Neuron (in vitro differentiated cells): ENCODE measurements around the gene PPM1M.
"Not testable (repeated sequence)": the region's sequence is repeated elsewhere in the genome, so short reads cannot be mapped to it uniquely, and the experiment has no call there.

Experiments used
- H2AFZ ChIP-seq: one replicate; pipeline ENCODE4 v1.6.1; 2013; ENCODE audit warnings: low read depth, mild to moderate bottlenecking, inconsistent platforms, low read length, moderate library complexity
- H3K27me3 ChIP-seq: one replicate; pipeline ENCODE4 v1.6.1; 2013; ENCODE audit warnings: low read length; ENCODE audit not compliant: insufficient read depth
- H3K36me3 ChIP-seq: one replicate; pipeline ENCODE4 v1.6.1; 2013; ENCODE audit warnings: low read length; ENCODE audit not compliant: insufficient read depth
- H3K4me1 ChIP-seq: one replicate; pipeline ENCODE4 v1.6.1; 2013; ENCODE audit warnings: low read length; ENCODE audit not compliant: insufficient read depth
- H3K4me3 ChIP-seq: 2 replicates; pipeline ENCODE4 v1.5.1; 2013; ENCODE audit warnings: mild to moderate bottlenecking, low read length, moderate library complexity
- H3K9me3 ChIP-seq: one replicate; pipeline ENCODE4 v1.6.1; 2013; ENCODE audit warnings: low read length

The PPM1M gene

DNA sequence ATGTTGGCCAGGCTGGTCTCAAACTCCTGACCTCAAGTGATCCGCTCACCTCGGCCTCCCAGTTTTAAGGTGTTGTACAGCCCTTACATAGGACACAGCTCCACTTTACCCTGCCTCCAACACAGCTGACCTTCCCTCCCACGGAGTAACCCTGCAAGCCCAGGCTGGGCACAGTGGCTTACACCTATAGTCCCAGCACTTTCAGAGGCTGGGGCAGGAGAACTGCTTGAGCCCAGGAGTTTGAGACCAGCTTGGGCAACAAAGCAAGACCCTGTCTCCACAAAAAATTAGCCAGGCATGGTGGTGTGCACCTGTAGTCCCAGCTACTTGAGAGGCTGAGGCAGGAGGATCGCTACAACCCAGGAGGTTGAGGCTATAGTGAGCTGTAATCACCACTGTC lies 38.5 kb downstream of the PPM1M start:
- H2AFZ ChIP-seq, H3K4me3 ChIP-seq, H3K36me3 ChIP-seq, H3K9me3 ChIP-seq, H3K27me3 ChIP-seq: not testable (repeated sequence)
- H3K4me1 ChIP-seq = peaks cover 34% of the 10 kb centered on the region

DNA sequence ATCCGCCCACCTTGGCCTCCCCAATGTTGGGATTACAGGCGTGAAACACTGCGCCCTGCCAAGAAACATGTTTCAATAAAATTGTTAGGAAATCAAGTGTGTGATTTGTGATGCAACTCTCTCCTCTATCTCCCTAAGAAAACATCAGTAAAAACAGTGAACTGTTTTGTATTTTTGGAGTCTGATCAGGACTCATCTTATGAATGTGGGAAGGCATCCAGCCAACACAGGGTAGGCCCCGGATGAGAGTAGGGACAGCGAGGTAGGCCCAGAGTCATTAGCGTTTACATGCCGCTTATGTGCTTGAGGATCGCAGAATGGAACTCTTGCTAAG lies 41.2 kb downstream of the PPM1M start:
- H2AFZ ChIP-seq = no peak overlapping the region
- H3K36me3 ChIP-seq = peaks cover 19% of the 10 kb centered on the region
- H3K27me3 ChIP-seq = no peaks in the 10 kb centered on the region
- H3K9me3 ChIP-seq = no peaks in the 10 kb centered on the region
- peaks cover 20% of the 10 kb centered on the region for H3K4me1 ChIP-seq
- peak overlapping the region; percentile 67 for H3K4me3 ChIP-seq

GRCh38 chr3:52288674-52289073 lies 43.1 kb downstream of the PPM1M start:
- H3K4me3 ChIP-seq = peak overlapping the region; percentile 67
- peaks cover 13% of the 10 kb centered on the region for H3K4me1 ChIP-seq
- peaks cover 30% of the 10 kb centered on the region for H3K36me3 ChIP-seq
- no peak overlapping the region for H2AFZ ChIP-seq
- H3K27me3 ChIP-seq = no peaks in the 10 kb centered on the region
- no peaks in the 10 kb centered on the region for H3K9me3 ChIP-seq

GRCh38 chr3:52289338-52289746 lies 43.8 kb downstream of the PPM1M start:
- no peak overlapping the region for H2AFZ ChIP-seq
- H3K36me3 ChIP-seq = peaks cover 28% of the 10 kb centered on the region
- H3K9me3 ChIP-seq = no peaks in the 10 kb centered on the region
- peaks cover 10% of the 10 kb centered on the region for H3K4me1 ChIP-seq
- H3K27me3 ChIP-seq = no peaks in the 10 kb centered on the region
- no peak overlapping the region for H3K4me3 ChIP-seq

GRCh38 chr3:52289747-52290595 lies 44.4 kb downstream of the PPM1M start:
- H3K9me3 ChIP-seq = no peaks in the 10 kb centered on the region
- no peak overlapping the region for H3K4me3 ChIP-seq
- H2AFZ ChIP-seq = no peak overlapping the region
- peaks cover 10% of the 10 kb centered on the region for H3K4me1 ChIP-seq
- H3K27me3 ChIP-seq = no peaks in the 10 kb centered on the region
- H3K36me3 ChIP-seq = peaks cover 26% of the 10 kb centered on the region

DNA sequence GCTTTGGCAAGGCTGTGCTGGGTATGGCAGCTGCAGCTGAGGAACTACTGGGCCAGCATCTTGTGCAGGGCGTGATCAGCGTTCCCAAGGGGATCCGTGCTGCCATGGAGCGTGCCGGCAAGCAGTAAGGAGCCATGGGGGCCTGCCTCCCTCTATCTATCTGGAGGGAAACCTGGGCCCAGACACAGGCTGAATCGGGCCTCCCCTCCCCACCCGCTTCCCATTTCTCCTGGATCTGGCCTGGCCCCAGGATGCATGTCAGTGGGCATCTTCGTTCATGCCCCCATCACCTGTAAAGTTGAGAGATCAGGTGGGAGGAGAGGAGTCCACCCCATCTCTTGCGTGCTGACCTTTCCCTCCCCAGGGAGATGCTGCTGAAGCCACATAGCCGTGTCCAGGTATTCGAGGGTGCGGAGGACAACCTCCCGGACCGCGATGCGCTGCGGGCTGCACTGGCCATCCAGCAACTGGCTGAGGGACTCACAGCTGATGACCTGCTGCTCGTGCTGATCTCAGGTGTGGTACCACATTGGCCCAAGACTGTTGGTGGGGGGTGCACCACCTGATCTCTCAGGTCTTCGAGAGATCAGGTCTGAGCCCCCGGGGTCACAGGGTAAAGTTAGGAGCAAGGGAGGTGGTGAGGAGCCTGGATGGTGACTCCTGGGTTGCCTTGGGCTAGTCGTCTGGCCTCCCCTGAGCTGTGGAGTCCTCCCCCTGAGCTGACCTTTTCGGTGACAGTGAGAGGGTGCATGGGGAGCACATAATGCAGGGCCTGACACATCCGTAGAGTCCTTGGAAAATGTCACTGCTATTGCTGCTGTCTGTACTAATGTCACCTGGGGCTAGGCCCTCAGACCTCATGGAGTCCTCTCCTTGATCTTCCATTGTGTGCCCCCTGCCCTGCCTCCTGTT lies 45.3 kb downstream of the PPM1M start:
- Histone ChIP-seq H2AFZ (no peak overlapping the region), H3K4me3 (no peak overlapping the region), H3K9me3 (no peaks in the 10 kb centered on the region), H3K27me3 (no peaks in the 10 kb centered on the region), H3K4me1 (peaks cover 10% of the 10 kb centered on the region), H3K36me3 (peaks cover 26% of the 10 kb centered on the region)

DNA sequence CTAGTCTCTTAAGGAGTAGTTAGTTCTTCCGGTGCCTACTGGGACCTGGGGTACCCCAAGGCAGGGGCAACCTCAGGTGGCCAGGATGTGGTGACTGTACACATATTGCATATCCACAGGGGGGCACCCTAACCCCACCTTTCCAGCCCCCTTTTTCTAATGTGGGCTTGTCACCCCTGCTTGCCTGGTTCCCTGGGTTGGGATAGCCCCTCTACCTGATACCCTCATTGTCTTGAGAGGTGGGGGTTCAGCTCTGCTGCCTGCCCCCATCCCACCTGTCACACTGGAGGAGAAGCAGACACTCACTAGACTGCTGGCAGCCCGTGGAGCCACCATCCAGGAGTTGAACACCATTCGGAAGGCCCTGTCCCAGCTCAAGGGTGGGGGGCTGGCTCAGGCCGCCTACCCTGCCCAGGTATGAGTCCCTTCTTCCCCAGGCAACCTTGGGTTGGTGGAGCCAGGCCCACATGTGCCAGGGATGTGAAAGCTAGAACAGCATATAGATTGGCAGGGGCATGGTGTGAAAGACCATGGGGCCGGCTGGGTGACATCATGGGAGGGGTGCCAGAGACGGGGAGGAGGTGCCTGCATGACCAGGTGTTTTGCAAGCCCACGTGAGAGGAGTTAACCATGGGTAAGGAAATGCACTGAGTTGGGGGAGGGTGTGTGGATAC lies 46.1 kb downstream of the PPM1M start:
- H3K4me1 ChIP-seq = peaks cover 10% of the 10 kb centered on the region
- H3K36me3 ChIP-seq = peaks cover 26% of the 10 kb centered on the region
- H3K27me3 ChIP-seq = no peaks in the 10 kb centered on the region
- no peak overlapping the region for H2AFZ ChIP-seq
- no peaks in the 10 kb centered on the region for H3K9me3 ChIP-seq
- no peak overlapping the region for H3K4me3 ChIP-seq

DNA sequence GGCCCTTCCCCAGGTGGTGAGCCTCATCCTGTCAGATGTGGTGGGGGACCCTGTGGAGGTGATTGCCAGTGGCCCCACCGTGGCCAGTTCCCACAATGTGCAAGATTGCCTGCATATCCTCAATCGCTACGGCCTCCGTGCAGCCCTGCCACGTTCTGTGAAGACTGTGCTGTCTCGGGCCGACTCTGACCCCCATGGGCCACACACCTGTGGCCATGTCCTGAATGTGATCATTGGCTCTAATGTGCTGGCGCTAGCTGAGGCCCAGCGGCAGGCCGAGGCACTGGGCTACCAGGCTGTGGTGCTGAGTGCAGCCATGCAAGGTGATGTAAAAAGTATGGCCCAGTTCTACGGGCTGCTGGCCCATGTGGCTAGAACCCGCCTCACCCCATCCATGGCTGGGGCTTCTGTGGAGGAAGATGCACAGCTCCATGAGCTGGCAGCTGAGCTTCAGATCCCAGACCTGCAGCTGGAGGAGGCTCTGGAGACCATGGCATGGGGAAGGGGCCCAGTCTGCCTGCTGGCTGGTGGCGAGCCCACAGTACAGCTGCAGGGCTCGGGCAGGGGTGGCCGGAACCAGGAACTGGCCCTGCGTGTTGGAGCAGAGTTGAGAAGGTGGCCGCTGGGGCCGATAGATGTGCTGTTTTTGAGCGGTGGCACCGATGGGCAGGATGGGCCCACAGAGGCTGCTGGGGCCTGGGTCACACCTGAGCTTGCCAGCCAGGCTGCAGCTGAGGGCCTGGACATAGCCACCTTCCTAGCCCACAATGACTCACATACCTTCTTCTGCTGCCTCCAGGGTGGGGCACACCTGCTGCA lies 46.9 kb downstream of the PPM1M start:
- no peaks in the 10 kb centered on the region for H3K9me3 ChIP-seq
- H3K27me3 ChIP-seq = no peaks in the 10 kb centered on the region
- H2AFZ ChIP-seq = no peak overlapping the region
- H3K4me3 ChIP-seq = no peak overlapping the region
- peaks cover 26% of the 10 kb centered on the region for H3K36me3 ChIP-seq
- H3K4me1 ChIP-seq = peaks cover 10% of the 10 kb centered on the region

DNA sequence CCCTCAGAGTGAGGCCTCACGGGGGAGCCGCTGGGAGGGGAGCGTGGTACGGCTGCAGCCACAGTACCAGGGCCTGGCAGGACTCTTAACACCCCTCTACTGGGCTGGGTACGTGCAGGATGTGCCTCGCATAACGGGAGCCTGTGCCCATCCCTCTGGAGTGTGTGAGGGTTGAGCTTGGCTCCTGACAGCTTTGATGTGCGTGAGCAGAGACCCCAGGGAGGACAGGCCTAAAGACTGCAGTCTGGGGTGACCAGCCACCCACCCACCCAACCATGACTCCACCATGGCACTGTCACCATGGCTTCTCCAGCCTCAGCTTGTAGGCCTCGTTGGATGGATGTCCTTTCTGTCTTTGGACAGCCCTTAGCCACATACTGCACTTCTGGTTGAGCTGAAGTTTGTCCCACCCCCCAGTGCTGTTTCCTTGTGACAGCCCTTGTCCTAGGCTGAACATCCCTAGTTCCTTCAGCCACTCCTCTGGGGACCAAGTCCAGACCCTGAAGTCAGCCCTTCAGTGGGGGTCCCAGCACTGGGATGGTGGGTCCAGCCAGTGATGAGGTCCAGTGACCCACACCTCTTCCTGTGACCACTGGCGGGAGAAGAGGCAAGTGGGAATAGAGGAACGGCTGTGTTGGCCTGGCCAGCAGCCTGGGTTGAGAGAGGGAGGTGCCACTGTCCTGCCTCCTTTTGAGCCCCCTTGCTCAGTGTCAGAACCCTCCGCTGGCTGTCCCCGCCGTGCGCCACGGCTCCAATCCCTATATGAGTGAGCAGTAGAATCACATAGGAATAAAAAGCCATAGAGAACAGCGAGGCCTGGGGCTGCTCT lies 48.1 kb downstream of the PPM1M start:
- H3K4me1 ChIP-seq = peaks cover 19% of the 10 kb centered on the region
- H2AFZ ChIP-seq = no peak overlapping the region
- H3K4me3 ChIP-seq = no peak overlapping the region
- no peaks in the 10 kb centered on the region for H3K9me3 ChIP-seq
- peaks cover 26% of the 10 kb centered on the region for H3K36me3 ChIP-seq
- H3K27me3 ChIP-seq = no peaks in the 10 kb centered on the region

GRCh38 chr3:52294320-52295150 lies 49.0 kb downstream of the PPM1M start:
- Histone ChIP-seq H3K4me1 (peaks cover 23% of the 10 kb centered on the region), H3K36me3 (peaks cover 26% of the 10 kb centered on the region), H2AFZ (no peak overlapping the region), H3K4me3 (no peak overlapping the region), H3K27me3 (no peaks in the 10 kb centered on the region), H3K9me3 (no peaks in the 10 kb centered on the region)

GRCh38 chr3:52295671-52296208 lies 50.2 kb downstream of the PPM1M start:
- Histone ChIP-seq H3K4me1 (peaks cover 35% of the 10 kb centered on the region), H3K36me3 (peaks cover 23% of the 10 kb centered on the region), H3K9me3 (no peaks in the 10 kb centered on the region)

More at GRCh38 chr3:52295671-52296208, 50.2 kb downstream of the PPM1M start:
- H3K27me3 ChIP-seq = no peaks in the 10 kb centered on the region
- H2AFZ ChIP-seq = no peak overlapping the region
- no peak overlapping the region for H3K4me3 ChIP-seq
